Measurements from ENCODE around the gene GABRD.

GABRD gene

DNA sequence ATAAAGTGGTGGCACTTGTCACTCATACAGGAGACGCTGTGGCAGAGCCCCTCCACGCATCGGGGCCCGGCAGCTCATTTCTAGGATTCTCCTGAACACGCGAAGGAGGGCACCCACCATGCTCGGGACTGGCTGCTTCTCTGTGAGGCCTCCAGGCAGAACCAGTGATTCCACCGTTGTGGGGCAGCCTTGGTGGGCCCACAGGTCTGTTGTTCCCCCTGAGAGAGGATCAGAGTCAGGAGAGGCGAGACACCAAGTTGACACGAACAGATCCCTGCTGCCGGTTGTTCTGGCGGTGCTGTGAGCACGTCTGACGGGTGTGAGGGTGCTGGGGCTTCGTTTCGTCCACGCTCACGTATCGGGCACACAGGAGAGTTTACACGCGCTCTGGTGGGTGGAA is 57.7 kb downstream of the GABRD start:
- no peak for DNase-seq (ENCODE audit: low read depth)

GRCh38 chr1:2078170-2078569 is 59.0 kb downstream of the GABRD start:
- DNase-seq (ENCODE audit: low read depth), result no peak

DNA sequence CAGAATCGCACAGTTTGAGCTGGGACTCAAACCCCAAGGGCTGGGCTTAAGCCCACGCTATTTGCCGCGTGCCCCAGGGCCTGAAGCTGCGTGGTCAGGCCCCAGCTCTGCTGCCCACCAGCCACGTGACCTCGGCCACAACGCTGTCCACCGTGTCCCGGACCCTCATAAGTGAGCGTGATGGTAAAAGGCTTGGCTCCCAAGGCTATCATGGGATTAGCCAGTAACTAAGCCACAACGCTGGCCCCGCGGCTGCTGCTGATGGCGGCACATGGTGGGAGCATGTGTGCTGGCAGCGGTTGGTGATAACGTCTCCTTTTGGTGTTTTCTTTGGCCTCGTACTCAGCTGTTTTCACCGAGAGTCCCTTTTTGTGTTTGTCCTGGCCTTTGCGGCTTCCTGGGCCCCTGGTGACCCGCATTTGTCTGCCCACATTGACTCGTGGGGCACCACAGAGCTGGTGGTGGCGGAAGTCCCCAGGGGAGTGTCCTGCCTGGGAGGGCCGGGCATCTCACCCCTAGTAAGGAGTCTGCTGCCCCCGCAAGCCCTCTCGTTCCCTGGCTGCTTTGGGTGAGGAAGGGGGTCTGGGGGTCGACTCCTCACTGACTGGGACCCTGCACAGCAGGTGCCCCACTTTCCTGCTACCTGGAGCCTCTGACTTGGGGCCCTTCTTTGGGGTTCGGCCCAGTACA is 60.4 kb downstream of the GABRD start:
- DNase-seq (ENCODE audit: low read depth), result no peak

GRCh38 chr1:2080140-2080539 is 61.0 kb downstream of the GABRD start:
- DNase-seq (ENCODE audit: low read depth), result no peak

All from activated T-cell treated with anti-CD3 and anti-CD28 coated beads for 1 hour (primary cell).